Kidney (tissue), 14 donors: ENCODE measurements around the gene UGT1A4. TPM values are rescaled to one million over a fixed set of nuclear protein-coding genes. Genes with fewer than 3 reads are reported as not detected.

Source experiments
- DNase-seq, 5 donors: peaks; one replicate each; pipeline ENCODE4 v3.0.0-alpha.2; 2013 to 2020
- FAIRE-seq: peaks from 2 replicates; lab custom pipeline; 2012; peaks lifted over from hg19 to GRCh38; lab: Jason Lieb, UNC
- H3K27ac ChIP-seq, 2 donors: one replicate each; pipeline ENCODE4 v1.7.0; 2013; ENCODE audit warnings: low read depth in 2 of 2, low read length in 2 of 2, inconsistent platforms in 1 of 2
- H3K27me3 ChIP-seq: one replicate; pipeline ENCODE4 v1.7.1; 2013; ENCODE audit warnings: low read length, inconsistent platforms; ENCODE audit not compliant: control insufficient read depth, insufficient read depth
- H3K36me3 ChIP-seq, 3 donors: one replicate each; pipeline versions ENCODE4 v1.7.0 to v1.7.1; 2013; ENCODE audit warnings: low read length in 3 of 3, control low read depth in 1 of 3, inconsistent platforms in 1 of 3; ENCODE audit not compliant: insufficient read depth in 3 of 3, control insufficient read depth in 2 of 3
- H3K4me1 ChIP-seq, 3 donors: one replicate each; pipeline versions ENCODE4 v1.7.0 to v1.7.1; 2013; ENCODE audit warnings: low read length in 3 of 3, inconsistent platforms in 1 of 3, low read depth in 1 of 3; ENCODE audit not compliant: control insufficient read depth in 2 of 3, insufficient read depth in 2 of 3
- H3K4me3 ChIP-seq, 3 donors: one replicate each; pipeline versions ENCODE4 v1.7.0 to v1.8.1; 2013; ENCODE audit warnings: low read length in 3 of 3, control low read depth in 1 of 3, inconsistent platforms in 1 of 3
- H3K9ac ChIP-seq, 3 donors: one replicate each; pipeline versions ENCODE4 v1.7.0 to v1.7.1; 2013; ENCODE audit warnings: low read length in 3 of 3, control low read depth in 1 of 3, inconsistent platforms in 1 of 3
- H3K9me3 ChIP-seq, 3 donors: one replicate each; pipeline versions ENCODE4 v1.7.0 to v1.7.1; 2013; ENCODE audit warnings: low read length in 3 of 3, control low read depth in 1 of 3, inconsistent platforms in 1 of 3; ENCODE audit not compliant: control insufficient read depth in 2 of 3, insufficient read depth in 1 of 3
- CTCF ChIP-seq: IDR thresholded peaks from 3 replicates; pipeline ENCODE4 v1.5.1; 2012; ENCODE audit warnings: mild to moderate bottlenecking, moderate library complexity, borderline replicate concordance; ENCODE audit not compliant: insufficient read depth; ENCODE audit errors: extremely low read depth
- intact Hi-C: fragments of 100-400 bp; cut with DNase I; formaldehyde crosslinking; loops from one replicate; pipeline ENCODE4 v1.11.1; 2022
- polyA plus RNA-seq: library from polyadenylated mRNA; stranded (reverse); fragments of 350-450 nt; fragmentation: Illumina TruSeq; extraction: RNeasy Lipid Tissue Mini Kit (QIAGEN cat#74804); gene quantifications from one replicate; pipeline ENCODE4 v1.2.3, GENCODE V29; 2014; ENCODE audit warnings: low read depth, low replicate concordance; ENCODE audit not compliant: insufficient read depth
- total RNA-seq: library from RNA; stranded (reverse); fragmentation: NEBNext Ultra II Directional; extraction: Animal tissue kit (Norgen Biotek cat#: 25700); gene quantifications from one replicate; pipeline ENCODE4 v1.2.1, GENCODE V29; 2021
- donor health status: control.
- donor health status: control.
- donor health status: control.
- donor health status: control.
- donor health status: control.
- donor health status: DM: yes; HTN: yes; CAD: no.
- donor health status: Normal renal cell carcinoma (clear cell type).

Gene UGT1A4
- total and polyA plus RNA-seq, 2 donors from 2014 or later = 0.84 to 1.1 TPM

GRCh38 chr2:233775414-233775813, 56.9 kb downstream of the UGT1A4 start:
- intact Hi-C loops = no loop called here
- FAIRE-seq = no peak
- no peak for TF ChIP-seq CTCF
- Histone ChIP-seq H3K36me3 (peaks cover 0 to 18% (median 3%) of the 10 kb centered on the region in 3 donors), H3K9ac (no peak overlapping the region), H3K4me1 (no peaks in the 10 kb centered on the region), H3K9me3 (peaks cover 0 to 3% (median 0%) of the 10 kb centered on the region in 3 donors), H3K27ac (no peak overlapping the region), H3K4me3 (no peak overlapping the region), H3K27me3 (no peaks in the 10 kb centered on the region)
- DNase-seq = no peak

GRCh38 chr2:233778030-233778429, 59.5 kb downstream of the UGT1A4 start, which contains the start of gene MROH2A:
MROH2A (plus strand) TSS chr2:233778330; CDS start chr2:233779359, 1,029 bp downstream.
- Histone ChIP-seq H3K9me3 (peaks cover 0 to 3% (median 0%) of the 10 kb centered on the region in 3 donors), H3K9ac (no peak within 1 kb of the TSS), H3K4me1 (no peaks in the 10 kb centered on the region), H3K4me3 (no peak within 1 kb of the TSS), H3K27me3 (no peaks in the 10 kb centered on the region), H3K27ac (no peak within 1 kb of the TSS), H3K36me3 (peaks cover 0 to under 1% (median 0%) of the 10 kb centered on the region in 3 donors)
- no peak for FAIRE-seq
- intact Hi-C loops = no loop called here
- no peak for TF ChIP-seq CTCF
- DNase-seq = no peak

- H3K36me3 ChIP-seq = no peaks in the 10 kb centered on the region
- H3K27ac ChIP-seq = no peak overlapping the region
- H3K4me1 ChIP-seq = no peaks in the 10 kb centered on the region
- FAIRE-seq = no peak
- no peak for TF ChIP-seq CTCF
- H3K27me3 ChIP-seq = no peaks in the 10 kb centered on the region
- intact Hi-C loops = no loop called here
- H3K4me3 ChIP-seq = no peak overlapping the region
- no peak overlapping the region for H3K9ac ChIP-seq
- DNase-seq = no peak
- peaks cover 0 to 3% (median 0%) of the 10 kb centered on the region in 3 donors for H3K9me3 ChIP-seq
Measured at GRCh38 chr2:233779722-233780121, 61.2 kb downstream of the UGT1A4 start.

GRCh38 chr2:233780771-233781170, 62.2 kb downstream of the UGT1A4 start:
- DNase-seq = no peak
- no peaks in the 10 kb centered on the region for H3K4me1 ChIP-seq
- H3K4me3 ChIP-seq = no peak overlapping the region
- intact Hi-C loops = no loop called here
- no peaks in the 10 kb centered on the region for H3K36me3 ChIP-seq
- no peaks in the 10 kb centered on the region for H3K27me3 ChIP-seq
- no peak overlapping the region for H3K27ac ChIP-seq
- no peaks in the 10 kb centered on the region for H3K9me3 ChIP-seq
- no peak for TF ChIP-seq CTCF
- no peak overlapping the region for H3K9ac ChIP-seq
- FAIRE-seq = no peak
